ENCODE results near the gene TAS2R16.

DNA sequence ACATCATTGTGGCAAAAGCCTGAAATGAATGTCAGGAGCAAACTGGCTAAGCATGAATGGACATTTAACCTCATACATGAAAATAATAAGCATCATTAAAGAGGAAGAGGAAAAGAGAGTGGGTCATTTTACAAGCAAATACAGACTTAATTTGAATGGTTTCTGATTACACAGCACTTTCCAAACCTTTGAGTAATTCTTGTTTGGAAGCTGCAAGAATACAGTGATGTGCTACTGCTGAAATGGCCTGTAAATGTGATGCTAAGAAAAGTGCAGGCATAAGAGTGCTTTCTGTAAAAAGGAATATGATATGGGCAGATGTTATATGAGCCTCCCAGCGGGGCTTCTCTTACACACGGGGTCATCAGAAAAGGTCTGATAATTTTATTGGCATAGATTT is 30.2 kb downstream of the TAS2R16 start:
- TF ChIP-seq, protein P1, sequence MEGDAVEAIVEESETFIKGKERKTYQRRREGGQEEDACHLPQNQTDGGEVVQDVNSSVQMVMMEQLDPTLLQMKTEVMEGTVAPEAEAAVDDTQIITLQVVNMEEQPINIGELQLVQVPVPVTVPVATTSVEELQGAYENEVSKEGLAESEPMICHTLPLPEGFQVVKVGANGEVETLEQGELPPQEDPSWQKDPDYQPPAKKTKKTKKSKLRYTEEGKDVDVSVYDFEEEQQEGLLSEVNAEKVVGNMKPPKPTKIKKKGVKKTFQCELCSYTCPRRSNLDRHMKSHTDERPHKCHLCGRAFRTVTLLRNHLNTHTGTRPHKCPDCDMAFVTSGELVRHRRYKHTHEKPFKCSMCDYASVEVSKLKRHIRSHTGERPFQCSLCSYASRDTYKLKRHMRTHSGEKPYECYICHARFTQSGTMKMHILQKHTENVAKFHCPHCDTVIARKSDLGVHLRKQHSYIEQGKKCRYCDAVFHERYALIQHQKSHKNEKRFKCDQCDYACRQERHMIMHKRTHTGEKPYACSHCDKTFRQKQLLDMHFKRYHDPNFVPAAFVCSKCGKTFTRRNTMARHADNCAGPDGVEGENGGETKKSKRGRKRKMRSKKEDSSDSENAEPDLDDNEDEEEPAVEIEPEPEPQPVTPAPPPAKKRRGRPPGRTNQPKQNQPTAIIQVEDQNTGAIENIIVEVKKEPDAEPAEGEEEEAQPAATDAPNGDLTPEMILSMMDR (IDR thresholded peaks at IDR 0.05; ENCODE audit: extremely low read depth in 1 of 2, insufficient read depth in 1 of 2, low read depth in 1 of 2, low read length in 2 of 2), result no peak
- TF ChIP-seq POLR2A (IDR thresholded peaks at IDR 0.05; ENCODE audit: low read depth, low read length), result no peak
- TF ChIP-seq POLR2AphosphoS5 (IDR thresholded peaks at IDR 0.05; ENCODE audit: insufficient read depth, low read depth, low read length), result no peak
- no peak for TF ChIP-seq JUN (IDR thresholded peaks at IDR 0.05; ENCODE audit: borderline replicate concordance, insufficient read depth, insufficient read length, low read depth)
- no peak for TF ChIP-seq EZH2 (IDR thresholded peaks at IDR 0.05; ENCODE audit: borderline replicate concordance, low read depth, low read length, severe bottlenecking)
